ENCODE data around the gene PPP4R3A.
A peak's percentile ranks its signal among the peaks of the same experiment; 100 is the strongest.
"Not testable (repeated sequence)": the region's sequence is repeated elsewhere in the genome, so short reads cannot be mapped to it uniquely, and the experiment has no call there.

Gene PPP4R3A

GRCh38 chr14:91428931-91429330 lies 81.2 kb downstream of the PPP4R3A start:
- DNase-seq = not testable (repeated sequence)

GRCh38 chr14:91425531-91425944 lies 84.6 kb downstream of the PPP4R3A start:
- DNase-seq = not testable (repeated sequence)

GRCh38 chr14:91424813-91425530 lies 85.1 kb downstream of the PPP4R3A start:
- DNase-seq = no peak

- no peak for DNase-seq
Measured at GRCh38 chr14:91420686-91421085, 89.4 kb downstream of the PPP4R3A start.

DNA sequence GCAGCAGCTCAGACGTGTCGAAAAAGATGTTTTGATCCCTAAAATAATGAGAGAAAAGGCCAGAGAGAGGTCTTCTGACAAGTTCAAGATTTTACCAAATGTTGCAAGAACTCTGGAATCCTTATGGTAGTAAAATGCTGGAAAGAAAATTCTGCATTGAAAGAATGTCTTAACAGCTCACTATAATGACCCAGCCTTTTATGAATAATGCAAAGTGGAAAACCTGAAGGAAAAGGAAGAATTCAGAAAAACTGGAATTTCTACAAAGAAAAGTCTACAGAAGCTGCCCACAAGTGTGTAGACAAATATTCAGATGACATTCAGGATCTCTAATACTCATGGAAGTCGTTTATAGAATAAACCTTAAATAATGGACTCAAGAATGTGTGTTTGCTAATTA lies 90.7 kb downstream of the PPP4R3A start:
- no peak for DNase-seq

DNA sequence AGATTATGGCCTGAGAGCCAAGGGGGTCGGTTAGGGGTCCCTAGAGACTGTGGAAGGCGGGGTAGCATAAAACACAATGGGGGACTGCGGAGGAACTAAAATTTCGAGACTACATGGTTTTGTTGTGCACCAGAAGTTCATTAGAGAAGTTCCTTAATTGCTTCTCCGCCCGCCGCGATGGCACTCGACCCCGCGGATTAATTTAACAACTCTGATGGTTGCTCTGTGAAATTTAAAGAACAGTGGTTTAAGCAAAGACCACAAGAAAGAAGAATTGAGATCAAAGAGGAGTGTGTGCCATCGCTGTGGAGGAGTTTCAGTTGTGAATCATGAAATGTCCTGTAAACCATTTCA lies 91.1 kb downstream of the PPP4R3A start:
- DNase-seq = no peak

GRCh38 chr14:91418387-91419043 lies 91.6 kb downstream of the PPP4R3A start:
- DNase-seq = peak; percentile 86

GRCh38 chr14:91417983-91418386 lies 92.1 kb downstream of the PPP4R3A start:
- peak; percentile 70 for DNase-seq

DNA sequence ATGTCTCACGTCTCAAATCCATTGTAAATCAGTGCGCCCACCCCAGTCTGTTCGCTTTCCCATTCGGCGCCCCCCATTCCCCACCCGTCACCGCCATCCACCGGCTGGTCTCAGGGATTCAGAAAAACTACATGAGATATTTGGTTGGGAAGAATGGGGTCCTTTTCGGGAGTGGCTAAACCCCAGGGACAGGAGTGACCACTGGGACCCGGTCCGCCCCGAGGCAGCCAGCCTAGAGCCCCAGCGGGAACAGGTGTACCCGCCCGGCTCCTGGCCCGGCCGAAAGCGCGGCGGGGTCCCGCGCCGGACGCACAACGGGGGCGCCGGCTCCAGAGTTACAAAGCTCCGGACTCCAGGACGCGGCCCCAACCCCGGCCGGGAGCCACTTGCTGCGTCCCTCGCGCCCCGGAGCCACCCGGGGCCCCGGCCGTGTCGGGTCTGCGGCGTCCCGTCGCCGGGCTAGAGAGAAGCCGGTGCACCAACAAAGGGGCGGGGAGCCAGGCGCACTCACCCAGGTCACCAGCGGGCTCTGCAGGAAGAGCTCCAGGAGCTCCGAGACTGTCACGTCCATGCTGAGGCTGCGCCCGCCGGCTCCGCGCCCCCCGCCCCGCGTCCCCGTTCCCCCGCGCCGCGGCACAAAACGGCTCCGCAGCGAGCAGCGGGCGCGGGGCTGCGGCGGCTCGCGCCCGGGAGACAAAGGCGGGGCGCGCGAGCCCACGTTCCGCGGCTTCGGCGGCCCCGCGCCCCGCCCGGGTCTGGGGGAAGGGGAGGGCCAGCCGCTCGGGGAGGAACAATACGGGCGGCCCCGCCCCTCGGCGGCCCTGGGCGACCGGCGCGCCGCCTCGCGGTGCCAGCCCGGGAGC lies 92.8 kb downstream of the PPP4R3A start, which contains the start of gene CCDC88C:
TSS of gene CCDC88C (minus strand) at position 701 of the 863 bp plus-strand sequence. CDS start at position 571, 130 bp downstream.
- peak; percentile 75 for DNase-seq

GRCh38 chr14:91416744-91417119 lies 93.4 kb downstream of the PPP4R3A start:
- peak; percentile 46 for DNase-seq

- peak; percentile 39 for DNase-seq
Measured at GRCh38 chr14:91415794-91416743, 94.0 kb downstream of the PPP4R3A start.

GRCh38 chr14:91414475-91414833 lies 95.7 kb downstream of the PPP4R3A start:
- DNase-seq = no peak

- DNase-seq = no peak
Measured at GRCh38 chr14:91413547-91414474, 96.3 kb downstream of the PPP4R3A start.

DNA sequence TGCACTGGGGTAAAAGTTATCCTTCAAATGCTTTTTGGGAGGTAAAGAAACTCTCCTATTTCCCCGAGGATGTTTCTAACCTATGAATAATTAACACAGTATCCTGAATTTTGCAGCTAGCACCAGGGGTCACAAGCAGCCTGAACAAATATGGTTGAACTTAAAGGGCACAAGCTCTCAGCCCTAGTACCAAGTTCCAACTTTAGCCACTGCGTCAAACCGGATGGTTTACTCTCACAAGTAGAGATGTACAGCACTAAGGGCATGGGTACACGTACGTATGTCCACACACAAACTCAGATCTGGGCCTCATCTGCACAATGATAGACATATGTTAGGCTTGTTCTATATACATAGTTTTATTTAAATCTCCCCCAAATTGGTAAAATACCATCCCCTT lies 97.2 kb downstream of the PPP4R3A start:
- DNase-seq = no peak

DNA sequence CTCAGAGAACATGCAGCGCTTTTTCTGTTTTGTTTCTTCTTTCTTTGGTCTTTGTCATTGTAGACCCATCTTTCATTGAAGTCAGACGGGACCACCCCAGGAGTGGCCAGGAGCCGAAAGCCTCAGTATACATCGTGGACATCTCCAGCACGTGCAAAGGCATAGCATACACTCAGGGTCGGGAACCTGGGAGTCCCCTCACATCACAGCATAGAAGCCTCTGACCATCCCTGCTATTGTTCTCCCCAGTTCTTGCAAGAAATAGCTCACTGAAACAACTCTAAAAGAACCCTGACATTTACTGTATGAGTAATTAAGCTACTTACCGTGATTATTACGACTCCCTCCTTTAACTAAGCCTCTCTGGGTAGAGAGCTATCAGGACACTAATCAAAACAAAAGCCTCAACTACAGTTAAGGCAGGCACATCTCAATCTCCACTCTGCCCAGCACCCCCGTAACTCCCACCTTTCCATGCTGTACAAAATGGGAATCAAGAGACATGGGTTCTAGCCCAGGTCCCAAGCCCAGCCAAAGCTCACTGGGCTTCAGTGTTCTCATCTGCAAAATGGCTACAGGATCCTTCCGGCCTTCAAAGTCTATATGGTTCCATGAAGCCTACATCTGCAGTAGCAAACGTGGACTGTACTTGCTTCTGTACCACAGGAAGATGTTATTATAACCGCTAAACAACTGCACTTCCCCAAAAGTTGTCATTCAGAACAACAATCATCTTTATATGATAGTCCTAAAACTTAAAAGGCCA lies 99.2 kb downstream of the PPP4R3A start:
- no peak for DNase-seq

GRCh38 chr14:91409928-91410718 lies 100.0 kb downstream of the PPP4R3A start:
- DNase-seq = no peak

DNA sequence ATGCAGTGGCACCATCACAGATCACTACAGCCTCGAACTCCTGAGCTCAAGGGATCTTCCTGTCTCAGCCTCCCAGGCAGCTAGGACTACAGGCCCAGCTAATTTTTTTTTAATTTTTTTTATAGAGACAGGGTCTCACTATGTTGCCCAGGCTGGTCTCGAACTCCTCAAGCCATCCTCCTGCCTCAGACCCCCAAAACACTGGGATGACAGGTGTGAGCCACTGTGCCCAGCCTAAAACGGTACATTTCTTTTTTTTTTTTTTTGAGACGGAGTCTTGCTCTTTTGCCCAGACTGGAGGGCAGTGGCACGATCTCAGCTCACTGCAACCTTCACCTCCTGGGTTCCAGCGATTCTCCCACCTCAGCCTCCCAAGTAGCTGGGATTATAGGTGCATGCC lies 100.9 kb downstream of the PPP4R3A start:
- DNase-seq = not testable (repeated sequence)
